ENCODE results near the gene TXLNB. TPM values are rescaled to one million over a fixed set of nuclear protein-coding genes. Genes with fewer than 3 reads are reported as not detected.

The TXLNB gene
- total RNA-seq, 2 experiments from 2014 or later, result 0.18 to 0.19 TPM

DNA sequence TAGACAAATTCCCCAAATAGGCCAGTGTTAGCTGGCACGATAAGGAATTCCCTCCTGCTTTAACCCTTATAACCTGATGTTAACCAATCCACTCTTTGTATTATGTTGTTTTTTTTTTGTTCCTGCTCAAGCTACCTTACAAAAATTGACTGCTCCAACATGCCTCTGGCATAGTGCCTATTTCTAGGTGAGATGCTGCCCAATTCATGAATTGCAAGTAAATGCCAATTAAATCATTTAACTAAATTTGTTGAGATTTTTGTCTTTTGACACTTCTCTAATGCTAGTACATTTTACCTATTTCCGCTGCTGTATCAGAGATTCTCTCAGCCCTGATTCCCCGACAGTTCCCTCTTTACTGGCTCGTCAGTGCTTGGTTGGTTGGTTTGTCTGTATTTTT lies 90.4 kb downstream of the TXLNB start:
- peaks cover 8% of the 10 kb centered on the region for H3K36me3 Mint-ChIP-seq

DNA sequence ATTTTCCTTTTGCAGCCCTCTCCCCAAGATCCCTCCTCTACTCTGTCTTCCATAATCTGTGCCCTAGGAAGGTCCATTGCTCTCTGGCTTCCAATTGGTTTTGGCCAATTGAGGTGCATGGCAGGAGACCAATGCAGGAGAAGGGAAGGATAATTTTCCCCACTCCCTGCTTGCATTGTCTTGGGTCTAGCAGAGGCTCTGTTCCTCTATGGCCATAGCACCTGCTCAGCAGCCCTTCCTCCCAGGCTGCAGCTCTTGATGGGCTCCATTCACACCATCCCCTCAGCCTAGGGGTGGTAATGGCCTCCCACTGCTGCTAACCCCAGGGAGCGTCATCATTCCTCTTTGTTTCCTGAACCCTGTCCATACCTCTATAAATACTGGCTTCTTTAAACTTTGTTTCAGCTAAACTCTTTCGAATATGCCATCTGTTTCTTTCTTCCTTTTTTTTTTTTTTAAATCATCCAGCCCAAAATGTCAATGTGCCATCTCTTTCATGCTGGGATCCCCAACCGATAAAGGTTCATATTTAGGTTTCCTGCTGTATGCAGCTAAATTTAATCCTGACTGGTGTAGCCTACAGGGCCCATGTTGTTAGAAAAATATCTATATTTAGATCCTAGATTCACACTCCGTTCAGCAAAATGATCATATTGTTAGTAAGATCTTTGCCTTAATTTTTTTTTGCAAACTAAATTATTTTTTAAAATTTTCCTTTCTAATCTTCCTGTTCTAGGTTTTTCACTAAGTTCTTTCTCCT lies 93.1 kb downstream of the TXLNB start:
- Mint-ChIP-seq H3K9me3 (peaks cover 7% of the 10 kb centered on the region), H3K4me1 (peaks cover 3% of the 10 kb centered on the region), H3K27ac (no peak overlapping the region), H3K4me3 (no peak overlapping the region), H3K36me3 (peaks cover 5% of the 10 kb centered on the region), H3K27me3 (no peaks in the 10 kb centered on the region)
- DNase-seq, result no peak

More for the DNA sequence above, 90.4 kb downstream of the TXLNB start:
- DNase-seq, result no peak
- peaks cover 3% of the 10 kb centered on the region for H3K4me1 Mint-ChIP-seq
- peaks cover 2% of the 10 kb centered on the region for H3K9me3 Mint-ChIP-seq
- no peak overlapping the region for H3K4me3 Mint-ChIP-seq
- no peak overlapping the region for H3K27ac Mint-ChIP-seq
- no peaks in the 10 kb centered on the region for H3K27me3 Mint-ChIP-seq

DNA sequence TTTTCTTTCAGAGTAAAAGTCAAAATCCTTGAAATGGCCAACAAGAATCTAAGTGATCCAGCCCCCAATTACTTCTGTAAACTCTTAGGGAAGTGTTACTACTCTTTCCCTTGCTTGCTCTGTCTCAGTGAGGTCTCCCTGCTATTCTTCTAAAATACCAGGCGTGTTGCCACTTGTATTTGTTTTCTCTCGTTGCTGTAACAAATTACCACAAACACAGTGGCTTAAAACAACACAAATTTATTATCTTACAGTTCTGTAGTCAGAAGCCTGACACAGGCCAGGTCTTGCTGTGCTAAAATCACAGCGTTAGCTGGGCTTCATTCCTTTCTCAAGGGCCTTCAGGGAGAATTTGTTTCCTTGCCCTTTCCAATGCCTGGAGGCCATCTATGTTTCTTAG lies 97.1 kb downstream of the TXLNB start:
- Mint-ChIP-seq H3K27ac (no peak overlapping the region), H3K4me3 (no peak overlapping the region), H3K27me3 (no peaks in the 10 kb centered on the region), H3K36me3 (peaks cover 5% of the 10 kb centered on the region), H3K4me1 (no peaks in the 10 kb centered on the region), H3K9me3 (peaks cover 7% of the 10 kb centered on the region)
- no peak for DNase-seq

Other genes with a start within 250 kb of the TXLNB start
- gene HECA, start 156.9 kb downstream of the TXLNB start, total RNA-seq, result 10 to 100 TPM; 39.2 to 39.9 TPM
- 10 to 100 TPM; 28.4 to 28.5 TPM for gene CITED2, start 82.7 kb upstream of the TXLNB start, total RNA-seq